ENCODE data around the gene NNMT. TPM values are rescaled to one million over a fixed set of nuclear protein-coding genes. Genes with fewer than 3 reads are reported as not detected.

NNMT gene
- total RNA-seq, 1 donor from 2014 or later = 32.6 TPM

GRCh38 chr11:114310095-114310494 is 13.9 kb downstream of the NNMT start:
- Histone ChIP-seq H3K4me3 (no peak overlapping the region), H3K36me3 (peaks cover 9% of the 10 kb centered on the region), H3K27ac (replicated peaks) (no peak overlapping the region), H3K27me3 (ENCODE audit: low read depth) (no peaks in the 10 kb centered on the region), H3K4me1 (peaks cover 22% of the 10 kb centered on the region), H3K9me3 (replicated peaks) (no peaks in the 10 kb centered on the region)
- intact Hi-C loops (cut with micrococcal nuclease) = no loop called here
- TF ChIP-seq, protein P1, sequence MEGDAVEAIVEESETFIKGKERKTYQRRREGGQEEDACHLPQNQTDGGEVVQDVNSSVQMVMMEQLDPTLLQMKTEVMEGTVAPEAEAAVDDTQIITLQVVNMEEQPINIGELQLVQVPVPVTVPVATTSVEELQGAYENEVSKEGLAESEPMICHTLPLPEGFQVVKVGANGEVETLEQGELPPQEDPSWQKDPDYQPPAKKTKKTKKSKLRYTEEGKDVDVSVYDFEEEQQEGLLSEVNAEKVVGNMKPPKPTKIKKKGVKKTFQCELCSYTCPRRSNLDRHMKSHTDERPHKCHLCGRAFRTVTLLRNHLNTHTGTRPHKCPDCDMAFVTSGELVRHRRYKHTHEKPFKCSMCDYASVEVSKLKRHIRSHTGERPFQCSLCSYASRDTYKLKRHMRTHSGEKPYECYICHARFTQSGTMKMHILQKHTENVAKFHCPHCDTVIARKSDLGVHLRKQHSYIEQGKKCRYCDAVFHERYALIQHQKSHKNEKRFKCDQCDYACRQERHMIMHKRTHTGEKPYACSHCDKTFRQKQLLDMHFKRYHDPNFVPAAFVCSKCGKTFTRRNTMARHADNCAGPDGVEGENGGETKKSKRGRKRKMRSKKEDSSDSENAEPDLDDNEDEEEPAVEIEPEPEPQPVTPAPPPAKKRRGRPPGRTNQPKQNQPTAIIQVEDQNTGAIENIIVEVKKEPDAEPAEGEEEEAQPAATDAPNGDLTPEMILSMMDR (IDR thresholded peaks at IDR 0.05; ENCODE audit: borderline replicate concordance) = no peak
- no peak for DNase-seq

DNA sequence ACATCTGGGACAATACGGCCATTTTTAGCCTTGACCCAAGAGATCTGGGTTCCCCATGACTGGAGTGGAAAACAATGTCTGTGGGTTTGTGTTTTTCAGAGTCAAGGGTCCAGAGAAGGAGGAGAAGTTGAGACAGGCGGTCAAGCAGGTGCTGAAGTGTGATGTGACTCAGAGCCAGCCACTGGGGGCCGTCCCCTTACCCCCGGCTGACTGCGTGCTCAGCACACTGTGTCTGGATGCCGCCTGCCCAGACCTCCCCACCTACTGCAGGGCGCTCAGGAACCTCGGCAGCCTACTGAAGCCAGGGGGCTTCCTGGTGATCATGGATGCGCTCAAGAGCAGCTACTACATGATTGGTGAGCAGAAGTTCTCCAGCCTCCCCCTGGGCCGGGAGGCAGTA is 15.7 kb downstream of the NNMT start:
- DNase-seq = no peak
- TF ChIP-seq, protein P1 (IDR thresholded peaks at IDR 0.05; ENCODE audit: borderline replicate concordance) = no peak
- Histone ChIP-seq H3K4me3 (no peak overlapping the region), H3K4me1 (peaks cover 30% of the 10 kb centered on the region), H3K36me3 (peaks cover 9% of the 10 kb centered on the region), H3K27me3 (ENCODE audit: low read depth) (no peaks in the 10 kb centered on the region), H3K9me3 (replicated peaks) (no peaks in the 10 kb centered on the region), H3K27ac (replicated peaks) (no peak overlapping the region)
- intact Hi-C loops (cut with micrococcal nuclease) = no loop called here

DNA sequence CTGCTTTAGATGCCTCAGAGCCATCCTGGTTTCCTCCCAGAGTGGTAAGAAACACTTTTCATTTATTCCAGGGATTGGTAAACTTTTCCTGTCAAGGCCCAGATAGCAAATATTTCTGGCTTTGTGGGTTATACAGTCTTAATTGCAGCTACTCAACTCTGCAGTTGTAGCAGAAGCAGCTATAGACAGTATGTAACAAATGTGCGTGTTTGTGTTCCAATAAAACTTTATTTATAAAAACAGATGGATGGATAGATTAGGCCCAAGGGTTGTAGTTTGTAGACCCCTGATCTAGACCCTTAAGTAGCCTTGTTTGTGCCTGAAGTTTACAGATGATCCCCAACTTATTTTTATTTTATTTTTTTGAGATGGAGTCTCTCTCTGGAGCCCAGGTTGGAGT is 17.9 kb downstream of the NNMT start:
- TF ChIP-seq, protein P1 (IDR thresholded peaks at IDR 0.05; ENCODE audit: borderline replicate concordance) = no peak
- Histone ChIP-seq H3K4me3 (no peak overlapping the region), H3K9me3 (replicated peaks) (no peaks in the 10 kb centered on the region), H3K36me3 (peaks cover 9% of the 10 kb centered on the region), H3K27ac (replicated peaks) (no peak overlapping the region), H3K27me3 (ENCODE audit: low read depth) (no peaks in the 10 kb centered on the region), H3K4me1 (peaks cover 33% of the 10 kb centered on the region)
- DNase-seq = no peak
- intact Hi-C loops (cut with micrococcal nuclease) = no loop called here

DNA sequence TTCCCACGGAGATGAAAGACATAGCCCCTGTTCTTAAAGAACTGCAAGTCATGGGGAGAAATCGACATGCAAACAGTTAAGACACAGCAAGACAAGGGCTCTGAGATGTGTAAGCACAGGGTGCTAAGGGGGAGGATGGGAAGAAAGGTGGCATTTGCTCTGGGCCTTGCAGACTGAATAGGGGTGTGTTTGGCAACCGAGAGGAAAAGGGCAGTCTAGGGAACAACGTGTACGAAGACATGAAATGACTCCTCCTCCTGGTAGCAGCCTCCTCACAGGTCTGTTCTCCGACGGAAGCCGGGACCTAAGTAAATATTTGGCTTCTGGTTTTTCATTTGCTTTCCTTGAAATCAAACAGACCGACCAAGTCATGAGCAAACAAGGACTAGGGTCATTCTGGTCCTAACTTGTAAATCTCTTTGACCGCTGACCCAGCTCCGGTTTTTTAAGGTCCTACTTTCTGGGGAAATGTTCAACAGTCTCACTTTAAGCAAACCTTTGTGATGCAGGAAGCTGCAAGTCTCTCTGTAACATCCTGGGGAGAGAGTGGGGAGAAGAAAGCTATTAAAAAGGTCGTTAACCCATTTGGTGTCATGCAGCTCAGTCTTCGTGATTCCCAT is 19.7 kb downstream of the NNMT start:
- no peak overlapping the region for H3K4me3 ChIP-seq
- H3K27me3 ChIP-seq (ENCODE audit: low read depth) = no peaks in the 10 kb centered on the region
- H3K9me3 ChIP-seq (replicated peaks) = no peaks in the 10 kb centered on the region
- TF ChIP-seq, protein P1 (IDR thresholded peaks at IDR 0.05; ENCODE audit: borderline replicate concordance) = no peak
- peaks cover 9% of the 10 kb centered on the region for H3K36me3 ChIP-seq
- DNase-seq = no peak
- H3K27ac ChIP-seq (replicated peaks) = peak overlapping the region; percentile 50
- intact Hi-C loops (cut with micrococcal nuclease) = no loop called here
- H3K4me1 ChIP-seq = peaks cover 40% of the 10 kb centered on the region

DNA sequence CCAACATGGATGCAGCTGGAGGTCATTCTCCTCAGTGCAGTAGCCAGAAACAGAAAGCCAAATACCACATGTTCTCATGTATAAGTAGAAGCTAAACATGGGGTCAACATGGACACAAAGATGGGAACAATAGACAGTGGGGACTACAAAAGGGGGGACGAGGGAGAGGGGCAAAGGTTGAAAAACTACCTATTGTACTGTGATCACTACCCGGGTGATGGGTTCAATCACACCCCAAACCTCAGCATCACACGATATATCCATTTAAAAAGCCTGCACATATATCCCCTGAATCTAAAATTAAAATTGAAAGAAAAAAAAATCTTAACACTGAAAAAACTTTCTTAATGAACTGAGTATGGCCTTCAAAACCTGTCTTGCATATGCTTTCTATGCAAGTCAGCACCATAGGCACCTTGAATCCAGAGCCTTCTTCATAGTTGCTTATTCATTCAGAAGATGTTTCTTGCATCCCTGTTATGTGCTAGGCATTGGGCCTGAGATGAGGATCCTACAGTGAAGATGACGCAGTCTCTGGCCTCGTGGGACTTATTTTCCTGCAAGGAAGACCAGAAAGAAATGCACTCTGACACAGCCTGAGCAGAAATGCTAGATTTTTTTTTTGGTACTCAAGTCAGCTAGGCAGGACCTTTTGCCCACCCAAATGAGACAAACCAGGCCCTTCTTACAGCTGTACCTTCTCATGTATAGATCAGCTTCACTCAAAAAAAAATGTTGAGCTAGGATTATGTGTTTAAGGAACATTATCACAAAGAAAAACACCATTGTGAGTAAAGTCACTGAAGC is 21.0 kb downstream of the NNMT start:
- Histone ChIP-seq H3K9me3 (replicated peaks) (no peaks in the 10 kb centered on the region), H3K4me3 (no peak overlapping the region), H3K27ac (replicated peaks) (peak overlapping the region; percentile 61), H3K36me3 (peaks cover 2% of the 10 kb centered on the region), H3K27me3 (ENCODE audit: low read depth) (no peaks in the 10 kb centered on the region), H3K4me1 (peaks cover 48% of the 10 kb centered on the region)
- intact Hi-C loops (cut with micrococcal nuclease) = no loop called here
- no peak for DNase-seq
- TF ChIP-seq, protein P1 (IDR thresholded peaks at IDR 0.05; ENCODE audit: borderline replicate concordance) = no peak
